Karpas-422 (cell line): Measurements from ENCODE around the gene CFAP97. TPM values are rescaled to one million over a fixed set of nuclear protein-coding genes. Genes with fewer than 3 reads are reported as not detected.

Experiments used
- DNase-seq: peaks from one replicate; pipeline ENCODE4 v3.0.0-alpha.2; 2015
- H2AFZ ChIP-seq: fragments of 200-600 bp; sonication (generic); 2 replicates; pipeline ENCODE4 v1.6.1; 2014; ENCODE audit warnings: antibody characterized with exemption, low read length, mixed read lengths
- H3K27ac ChIP-seq: fragments of 200-600 bp; sonication (generic); 2 replicates; pipeline ENCODE4 v1.5.1; 2014; ENCODE audit warnings: mild to moderate bottlenecking, low read length, moderate library complexity
- H3K27me3 ChIP-seq: fragments of 200-600 bp; sonication (generic); 2 replicates; pipeline ENCODE4 v1.6.1; 2014; ENCODE audit warnings: low read length, mixed read lengths
- H3K36me3 ChIP-seq: fragments of 200-600 bp; sonication (generic); 2 replicates; pipeline ENCODE4 v1.6.1; 2014; ENCODE audit warnings: low read length, mixed read lengths; ENCODE audit not compliant: insufficient read depth
- H3K4me1 ChIP-seq: fragments of 200-600 bp; sonication (generic); 2 replicates; pipeline ENCODE4 v1.6.1; 2014; ENCODE audit warnings: mild to moderate bottlenecking, low read length, mixed read lengths
- H3K4me2 ChIP-seq: fragments of 200-600 bp; sonication (generic); 2 replicates; pipeline ENCODE4 v1.6.1; 2014; ENCODE audit warnings: low read length, low read depth, mild to moderate bottlenecking; ENCODE audit not compliant: poor library complexity, severe bottlenecking
- H3K4me3 ChIP-seq: fragments of 200-600 bp; sonication (generic); 2 replicates; pipeline ENCODE4 v1.5.1; 2014; ENCODE audit warnings: mild to moderate bottlenecking, antibody characterized with exemption, low read length, mixed read lengths
- H3K79me2 ChIP-seq: fragments of 200-600 bp; sonication (generic); 2 replicates; pipeline ENCODE4 v1.6.1; 2014; ENCODE audit warnings: mild to moderate bottlenecking, low read length, mixed read lengths
- H3K9ac ChIP-seq: fragments of 200-600 bp; sonication (generic); 2 replicates; pipeline ENCODE4 v1.6.0; 2014; ENCODE audit warnings: low read length
- H3K9me2 ChIP-seq: fragments of 200-600 bp; sonication (generic), shearing (Covaris generic); replicated peaks from 2 replicates; pipeline ENCODE4 v1.6.0; 2014; ENCODE audit warnings: mild to moderate bottlenecking, low read length, moderate library complexity; ENCODE audit not compliant: insufficient read depth
- H3K9me3 ChIP-seq: fragments of 300-700, 200-600 bp; sonication (generic); 2 replicates; pipeline ENCODE4 v1.6.1; 2014; ENCODE audit warnings: low read length, mixed read lengths
- H4K20me1 ChIP-seq: fragments of 200-600 bp; sonication (generic); 2 replicates; pipeline ENCODE4 v1.6.1; 2014; ENCODE audit warnings: mild to moderate bottlenecking, antibody characterized with exemption, low read length, low read depth; ENCODE audit not compliant: insufficient read depth
- total RNA-seq: library from RNA; depleted of rRNA; stranded (reverse); fragments of >200 nt; shearing (Covaris generic); gene quantifications from 2 replicates; pipeline ENCODE4 v1.2.3, GENCODE V29; 2014; ENCODE audit warnings: low replicate concordance

Gene CFAP97
- total RNA-seq, 1 experiment from 2014 or later, result 44.5 TPM

- no peaks in the 10 kb centered on the region for H3K9me3 ChIP-seq
- H4K20me1 ChIP-seq, result 0 out of 2 replicates have a peak, but pooled peaks cover 6% of the 10 kb centered on the region
- H3K9me2 ChIP-seq, result no peaks in the 10 kb centered on the region
- no peak for DNase-seq
- H3K4me3 ChIP-seq, result no peak overlapping the region
- peaks cover 15% of the 10 kb centered on the region for H3K4me1 ChIP-seq
- H3K27me3 ChIP-seq, result no peaks in the 10 kb centered on the region
- H3K36me3 ChIP-seq, result no peaks in the 10 kb centered on the region
- H3K27ac ChIP-seq, result no peak overlapping the region
- peaks cover 13% of the 10 kb centered on the region for H3K79me2 ChIP-seq
- no peak overlapping the region for H3K9ac ChIP-seq
- no peak overlapping the region for H2AFZ ChIP-seq
- H3K4me2 ChIP-seq, result no peak overlapping the region
Measured at GRCh38 chr4:185139736-185140135, 64.1 kb downstream of the CFAP97 start.

GRCh38 chr4:185138161-185138560 is 65.6 kb downstream of the CFAP97 start:
- Histone ChIP-seq H3K4me3 (no peak overlapping the region), H3K79me2 (no peaks in the 10 kb centered on the region), H3K9ac (no peak overlapping the region), H3K4me1 (peaks cover 7% of the 10 kb centered on the region), H3K4me2 (no peak overlapping the region), H3K36me3 (no peaks in the 10 kb centered on the region), H2AFZ (no peak overlapping the region), H3K27ac (no peak overlapping the region), H3K27me3 (no peaks in the 10 kb centered on the region), H3K9me2 (no peaks in the 10 kb centered on the region), H3K9me3 (no peaks in the 10 kb centered on the region), H4K20me1 (no peaks in the 10 kb centered on the region)
- DNase-seq, result no peak

GRCh38 chr4:185137233-185137925 is 66.4 kb downstream of the CFAP97 start:
- no peaks in the 10 kb centered on the region for H3K9me2 ChIP-seq
- H3K79me2 ChIP-seq, result no peaks in the 10 kb centered on the region
- no peaks in the 10 kb centered on the region for H3K9me3 ChIP-seq
- H3K27ac ChIP-seq, result no peak overlapping the region
- peaks cover 2% of the 10 kb centered on the region for H3K4me1 ChIP-seq
- no peaks in the 10 kb centered on the region for H4K20me1 ChIP-seq
- no peak overlapping the region for H3K4me2 ChIP-seq
- H3K36me3 ChIP-seq, result no peaks in the 10 kb centered on the region
- no peak overlapping the region for H2AFZ ChIP-seq
- no peaks in the 10 kb centered on the region for H3K27me3 ChIP-seq
- no peak overlapping the region for H3K4me3 ChIP-seq
- H3K9ac ChIP-seq, result no peak overlapping the region
- no peak for DNase-seq

- DNase-seq, result peak; percentile 69
- H3K4me1 ChIP-seq, result no peaks in the 10 kb centered on the region
- no peaks in the 10 kb centered on the region for H3K36me3 ChIP-seq
- H3K9me2 ChIP-seq, result no peaks in the 10 kb centered on the region
- H3K27ac ChIP-seq, result no peak overlapping the region
- no peaks in the 10 kb centered on the region for H4K20me1 ChIP-seq
- H3K79me2 ChIP-seq, result no peaks in the 10 kb centered on the region
- no peaks in the 10 kb centered on the region for H3K27me3 ChIP-seq
- H3K9ac ChIP-seq, result no peak overlapping the region
- no peaks in the 10 kb centered on the region for H3K9me3 ChIP-seq
- H2AFZ ChIP-seq, result no peak overlapping the region
- no peak overlapping the region for H3K4me2 ChIP-seq
- no peak overlapping the region for H3K4me3 ChIP-seq
Measured at GRCh38 chr4:185134307-185134869, 69.4 kb downstream of the CFAP97 start.

- Histone ChIP-seq H3K79me2 (no peaks in the 10 kb centered on the region), H3K9me3 (no peaks in the 10 kb centered on the region), H2AFZ (no peak overlapping the region), H3K4me1 (no peaks in the 10 kb centered on the region), H3K9ac (no peak overlapping the region), H3K9me2 (no peaks in the 10 kb centered on the region), H3K4me2 (no peak overlapping the region), H3K36me3 (no peaks in the 10 kb centered on the region), H4K20me1 (no peaks in the 10 kb centered on the region), H3K27ac (no peak overlapping the region), H3K27me3 (no peaks in the 10 kb centered on the region), H3K4me3 (no peak overlapping the region)
- DNase-seq, result no peak
Measured at GRCh38 chr4:185128272-185129119, 75.3 kb downstream of the CFAP97 start.

- Histone ChIP-seq H3K36me3 (no peaks in the 10 kb centered on the region), H2AFZ (no peak overlapping the region), H3K27me3 (no peaks in the 10 kb centered on the region), H3K79me2 (no peaks in the 10 kb centered on the region), H3K9me2 (no peaks in the 10 kb centered on the region), H3K9me3 (no peaks in the 10 kb centered on the region), H3K27ac (no peak overlapping the region), H4K20me1 (no peaks in the 10 kb centered on the region), H3K4me2 (no peak overlapping the region), H3K4me1 (no peaks in the 10 kb centered on the region), H3K9ac (no peak overlapping the region), H3K4me3 (no peak overlapping the region)
- DNase-seq, result no peak
Measured at GRCh38 chr4:185127021-185127925, 76.5 kb downstream of the CFAP97 start.

- no peak overlapping the region for H2AFZ ChIP-seq
- no peaks in the 10 kb centered on the region for H3K4me1 ChIP-seq
- H3K4me3 ChIP-seq, result no peak overlapping the region
- DNase-seq, result no peak
- no peak overlapping the region for H3K27ac ChIP-seq
- H3K9me3 ChIP-seq, result no peaks in the 10 kb centered on the region
- no peak overlapping the region for H3K9ac ChIP-seq
- H3K79me2 ChIP-seq, result no peaks in the 10 kb centered on the region
- no peaks in the 10 kb centered on the region for H3K27me3 ChIP-seq
- H3K9me2 ChIP-seq, result no peaks in the 10 kb centered on the region
- H3K4me2 ChIP-seq, result no peak overlapping the region
- no peaks in the 10 kb centered on the region for H4K20me1 ChIP-seq
- H3K36me3 ChIP-seq, result no peaks in the 10 kb centered on the region
Measured at GRCh38 chr4:185124006-185124405, 79.8 kb downstream of the CFAP97 start.
